H9 (cell line): ENCODE results near the gene ZMIZ2. TPM values are rescaled to one million over a fixed set of nuclear protein-coding genes. Genes with fewer than 3 reads are reported as not detected.

Source experiments
- DNase-seq: peaks from one replicate; pipeline ENCODE4 v3.0.0-alpha.2; 2017
- H2AFZ ChIP-seq: one replicate; pipeline ENCODE4 v1.6.1; 2013; ENCODE audit warnings: mild to moderate bottlenecking, low read length, control low read depth, moderate library complexity
- H2AK5ac ChIP-seq: 2 replicates; pipeline ENCODE4 v1.6.1; 2013; ENCODE audit warnings: low read length, control low read depth, mixed read lengths; ENCODE audit not compliant: insufficient read length
- H2BK120ac ChIP-seq: one replicate; pipeline ENCODE4 v1.6.1; 2013; ENCODE audit warnings: low read depth, mild to moderate bottlenecking, low read length, control low read depth, inconsistent platforms; ENCODE audit not compliant: poor library complexity, severe bottlenecking
- H2BK12ac ChIP-seq: 2 replicates; pipeline ENCODE4 v1.6.1; 2013; ENCODE audit warnings: low read length, control low read depth, mixed read lengths, low read depth; ENCODE audit not compliant: insufficient read length
- H2BK15ac ChIP-seq: 2 replicates; pipeline ENCODE4 v1.6.1; 2013; ENCODE audit warnings: low read depth, low read length, control low read depth
- H2BK20ac ChIP-seq: one replicate; pipeline ENCODE4 v1.6.1; 2013; ENCODE audit warnings: low read depth, mild to moderate bottlenecking, low read length, control low read depth, inconsistent platforms; ENCODE audit not compliant: poor library complexity, severe bottlenecking
- H2BK5ac ChIP-seq: 2 replicates; pipeline ENCODE4 v1.6.1; 2013; ENCODE audit warnings: low read length, control low read depth, mixed read lengths; ENCODE audit not compliant: insufficient read length
- H3K14ac ChIP-seq: 2 replicates; pipeline ENCODE4 v1.6.1; 2013; ENCODE audit warnings: low read length, control low read depth; ENCODE audit not compliant: insufficient read depth
- H3K18ac ChIP-seq: 2 replicates; pipeline ENCODE4 v1.6.1; 2013; ENCODE audit warnings: low read depth, mild to moderate bottlenecking, mixed read lengths, low read length, control low read depth; ENCODE audit not compliant: insufficient read length
- H3K23ac ChIP-seq: 2 replicates; pipeline ENCODE4 v1.6.1; 2013; ENCODE audit warnings: low read length, control low read depth, mixed read lengths, low read depth; ENCODE audit not compliant: insufficient read length
- H3K23me2 ChIP-seq: 2 replicates; pipeline ENCODE4 v1.6.1; 2013; ENCODE audit warnings: low read depth, mild to moderate bottlenecking, mixed read lengths, low read length, control low read depth; ENCODE audit not compliant: insufficient read length, poor library complexity, severe bottlenecking
- H3K27ac ChIP-seq: 2 replicates; pipeline ENCODE4 v1.5.1; 2013; ENCODE audit warnings: low read length, control low read depth, mixed read lengths, low read depth; ENCODE audit not compliant: insufficient read length
- H3K27me3 ChIP-seq: 2 replicates; pipeline ENCODE4 v1.6.1; 2013; ENCODE audit warnings: low read length, control low read depth, inconsistent platforms; ENCODE audit not compliant: insufficient read depth
- H3K4ac ChIP-seq: 2 replicates; pipeline ENCODE4 v1.6.1; 2013; ENCODE audit warnings: low read depth, mild to moderate bottlenecking, control low read depth, inconsistent platforms, low read length, moderate library complexity
- H3K4me1 ChIP-seq: 2 replicates; pipeline ENCODE4 v1.6.1; 2013; ENCODE audit warnings: low read length, control low read depth, inconsistent platforms; ENCODE audit not compliant: insufficient read depth
- H3K4me2 ChIP-seq: 2 replicates; pipeline ENCODE4 v1.6.1; 2013; ENCODE audit warnings: low read length, control low read depth, mixed read lengths; ENCODE audit not compliant: insufficient read length, insufficient read depth
- H3K56ac ChIP-seq: 2 replicates; pipeline ENCODE4 v1.6.1; 2013; ENCODE audit warnings: low read depth, mild to moderate bottlenecking, mixed read lengths, low read length, control low read depth; ENCODE audit not compliant: insufficient read length
- H3K79me1 ChIP-seq: 2 replicates; pipeline ENCODE4 v1.6.1; 2013; ENCODE audit warnings: low read depth, mild to moderate bottlenecking, moderate library complexity, low read length, control low read depth, inconsistent platforms; ENCODE audit not compliant: insufficient read depth, poor library complexity, severe bottlenecking
- H3K79me2 ChIP-seq: 2 replicates; pipeline ENCODE4 v1.6.1; 2013; ENCODE audit warnings: low read length, control low read depth, inconsistent platforms; ENCODE audit not compliant: insufficient read depth
- H3K9ac ChIP-seq: 2 replicates; pipeline ENCODE4 v1.6.1; 2013; ENCODE audit warnings: low read length, control low read depth, mixed read lengths; ENCODE audit not compliant: insufficient read length; ENCODE audit errors: extremely low read depth
- H3K9me3 ChIP-seq: one replicate; pipeline ENCODE4 v1.6.1; 2013; ENCODE audit warnings: low read depth, low read length, inconsistent platforms; ENCODE audit not compliant: control insufficient read depth
- H3T11ph ChIP-seq: one replicate; pipeline ENCODE4 v1.6.1; 2013; ENCODE audit warnings: mild to moderate bottlenecking, low read length, control low read depth, inconsistent platforms
- H4K20me1 ChIP-seq: one replicate; pipeline ENCODE4 v1.6.1; 2013; ENCODE audit not compliant: control insufficient read depth, insufficient read length, insufficient read depth
- H4K5ac ChIP-seq: 2 replicates; pipeline ENCODE4 v1.6.1; 2013; ENCODE audit warnings: low read depth, mild to moderate bottlenecking, mixed read lengths, low read length, control low read depth; ENCODE audit not compliant: insufficient read length
- H4K8ac ChIP-seq: replicated peaks from 2 replicates; pipeline ENCODE4 v1.6.1; 2013; ENCODE audit warnings: low read length, control low read depth, mixed read lengths, low read depth; ENCODE audit not compliant: insufficient read length
- H4K91ac ChIP-seq: 2 replicates; pipeline ENCODE4 v1.6.1; 2013; ENCODE audit warnings: low read depth, mild to moderate bottlenecking, moderate library complexity, mixed read lengths, low read length, control low read depth; ENCODE audit not compliant: insufficient read length
- H3K27ac Mint-ChIP-seq, 3 experiments: 2 replicates in 2 of 3; 3 replicates in 1 of 3; pipeline ENCODE4 v1.8.0; 2020 to 2021; ENCODE audit warnings: mixed read lengths in 3 of 3, mild to moderate bottlenecking in 1 of 3, moderate library complexity in 1 of 3
- H3K27me3 Mint-ChIP-seq: 2 replicates; pipeline ENCODE4 v1.8.0; 2021; ENCODE audit warnings: low read depth, mild to moderate bottlenecking, moderate library complexity, mixed read lengths
- H3K36me3 Mint-ChIP-seq, 3 experiments: 2 replicates in 2 of 3; 3 replicates in 1 of 3; pipeline ENCODE4 v1.8.0; 2020 to 2021; ENCODE audit warnings: low read depth in 3 of 3, mixed read lengths in 3 of 3; ENCODE audit not compliant: insufficient read depth in 1 of 3
- H3K4me1 Mint-ChIP-seq, 2 experiments: 2 replicates each; pipeline ENCODE4 v1.8.0; 2020; ENCODE audit warnings: mixed read lengths in 2 of 2
- H3K4me3 Mint-ChIP-seq, 2 experiments: 2 replicates in 1 of 2; 3 replicates in 1 of 2; pipeline ENCODE4 v1.8.0; 2020 to 2021; ENCODE audit warnings: mild to moderate bottlenecking in 2 of 2, mixed read lengths in 2 of 2, moderate library complexity in 1 of 2
- H3K9me3 Mint-ChIP-seq, 2 experiments: 2 replicates in 1 of 2; 3 replicates in 1 of 2; pipeline ENCODE4 v1.8.0; 2020; ENCODE audit warnings: mild to moderate bottlenecking in 2 of 2, mixed read lengths in 2 of 2, moderate library complexity in 1 of 2
- CTCF ChIP-seq: fragments of 200-600 bp; sonication (generic); conservative IDR thresholded peaks from 3 replicates; pipeline ENCODE4 v1.8.0; 2021; ENCODE audit warnings: antibody characterized with exemption, mild to moderate bottlenecking
- WGBS: extraction: QIAGEN DNeasy Blood & Tissue Kit; methylation state at CpG from one replicate; pipeline ENCODE4 v1.1.7; 2013; ENCODE audit warnings: missing lambda C conversion rate, low lambda C conversion rate, mixed read lengths; ENCODE audit not compliant: insufficient read length; ENCODE audit errors: extremely low coverage; 5-methylcytosine and 5-hydroxymethylcytosine counted together
- total RNA-seq: library from RNA; stranded (reverse); gene quantifications from 2 replicates; pipeline ENCODE4 v1.2.1, GENCODE V29; 2021

The ZMIZ2 gene
- total RNA-seq, 1 experiment from 2014 or later = 72.9 TPM

DNA sequence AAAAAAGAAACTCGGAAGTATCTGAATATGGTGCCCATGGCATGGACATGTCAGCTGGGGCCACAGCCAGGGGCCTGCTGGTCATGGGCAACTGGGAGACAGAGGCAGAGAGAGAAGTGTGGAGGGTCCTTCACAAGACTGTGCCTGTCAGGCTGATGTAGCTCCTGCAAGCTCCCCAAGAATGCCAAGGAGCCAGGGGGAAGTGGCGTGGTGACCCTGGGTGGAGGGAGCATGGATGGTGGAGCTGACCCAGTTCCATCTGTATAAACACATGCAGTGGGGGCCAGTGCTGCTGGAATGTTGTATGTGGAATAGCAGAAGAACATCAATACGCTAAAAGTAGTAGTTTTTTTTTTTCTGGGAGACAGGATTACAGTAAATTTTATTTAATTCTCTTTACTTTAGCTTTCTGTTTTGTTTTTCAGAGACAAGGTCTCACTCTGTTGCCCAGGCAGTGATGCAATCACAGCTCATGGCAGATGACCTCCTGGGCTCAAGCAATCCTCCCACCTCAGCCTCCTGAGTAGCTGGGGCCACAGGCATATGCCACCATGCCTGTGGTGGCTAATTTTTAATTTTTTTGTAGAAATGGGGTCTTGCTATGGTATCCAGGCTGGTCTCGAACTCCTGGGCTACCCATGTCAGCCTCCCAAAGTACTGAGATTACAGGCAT lies 10.5 kb upstream of the ZMIZ2 start:
- H3K79me2 ChIP-seq = no peaks in the 10 kb centered on the region
- H3K9ac ChIP-seq = no peak overlapping the region
- H2BK5ac ChIP-seq = no peak overlapping the region
- H3K18ac ChIP-seq = no peak overlapping the region
- H3K27me3 ChIP-seq = no peaks in the 10 kb centered on the region
- no peak for DNase-seq
- no peaks in the 10 kb centered on the region for H3K23me2 ChIP-seq
- no peaks in the 10 kb centered on the region for H3K4me1 ChIP-seq
- H2BK20ac ChIP-seq = no peak overlapping the region
- TF ChIP-seq CTCF = no peak
- no peak overlapping the region; a peak in 1 of 7 replicates for H3K27ac Mint-ChIP-seq
- no peak overlapping the region for H3K56ac ChIP-seq
- H3K27me3 Mint-ChIP-seq = no peaks in the 10 kb centered on the region; the same call in none of the 2 replicates
- H4K20me1 ChIP-seq = no peaks in the 10 kb centered on the region
- no peak overlapping the region for H2BK12ac ChIP-seq
- H3T11ph ChIP-seq = no peak overlapping the region
- H4K8ac ChIP-seq = no peak overlapping the region
- no peak overlapping the region for H3K14ac ChIP-seq
- no peaks in the 10 kb centered on the region for H3K79me1 ChIP-seq
- no CpG with 5 or more reads among the region's 4 CpGs for WGBS
- no peak overlapping the region for H3K23ac ChIP-seq
- H4K5ac ChIP-seq = no peak overlapping the region
- no peak overlapping the region for H3K4me2 ChIP-seq
- H3K27ac ChIP-seq = no peak overlapping the region
- no peak overlapping the region for H2AK5ac ChIP-seq
- H3K4me1 Mint-ChIP-seq = peaks cover 0 to 3% of the 10 kb centered on the region in 2 experiments; a peak in 1 of 4 replicates
- H3K9me3 ChIP-seq = no peaks in the 10 kb centered on the region
- no peaks in the 10 kb centered on the region for H3K36me3 Mint-ChIP-seq
- no peak overlapping the region for H2BK15ac ChIP-seq
- H3K4me3 Mint-ChIP-seq = no peak overlapping the region; a peak in 1 of 5 replicates
- no peak overlapping the region for H2AFZ ChIP-seq
- H4K91ac ChIP-seq = no peak overlapping the region
- H3K9me3 Mint-ChIP-seq = no peaks in the 10 kb centered on the region
- no peak overlapping the region for H3K4ac ChIP-seq
- no peak overlapping the region for H2BK120ac ChIP-seq
